ENCODE results near the gene CCDC27. TPM values are rescaled to one million over a fixed set of nuclear protein-coding genes. Genes with fewer than 3 reads are reported as not detected.

The CCDC27 gene
- total and polyA plus RNA-seq, 4 donors, result not detected

DNA sequence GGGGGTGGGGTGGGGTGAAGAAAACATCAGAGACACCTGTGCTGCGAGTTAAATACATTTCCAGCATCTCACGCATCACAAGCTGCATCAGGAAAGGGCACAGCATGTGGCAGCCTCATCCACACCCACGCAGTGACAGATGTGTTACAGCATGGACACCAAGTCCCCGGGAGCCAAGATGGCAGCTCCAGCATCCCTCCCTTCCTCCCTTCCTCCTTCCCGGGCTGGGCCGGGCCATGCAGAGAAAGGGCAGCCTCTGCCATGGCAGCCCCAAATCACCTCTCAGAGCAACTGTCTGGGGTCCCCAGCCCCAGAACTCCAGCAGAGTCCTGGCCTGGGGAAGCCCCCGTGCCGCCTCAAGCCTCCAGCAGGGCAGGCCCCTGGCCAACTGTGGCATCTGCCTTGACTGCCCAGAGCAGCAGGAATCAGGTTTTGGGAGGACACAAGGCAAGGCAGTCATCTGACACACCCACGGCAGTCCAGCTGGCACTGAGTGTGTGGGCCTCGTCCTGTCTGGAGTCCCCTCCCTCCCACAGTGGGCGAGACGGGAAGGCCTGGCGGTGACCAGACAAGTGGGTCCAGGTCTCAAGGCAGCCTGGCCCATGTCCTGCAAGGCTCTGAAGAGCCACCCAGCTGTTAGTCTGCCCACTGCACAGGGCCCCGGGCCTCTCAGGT lies 26.5 kb downstream of the CCDC27 start (continued):
- no peak for TF ChIP-seq RAD21 (IDR thresholded peaks at IDR 0.05)
- TF ChIP-seq, protein P1, sequence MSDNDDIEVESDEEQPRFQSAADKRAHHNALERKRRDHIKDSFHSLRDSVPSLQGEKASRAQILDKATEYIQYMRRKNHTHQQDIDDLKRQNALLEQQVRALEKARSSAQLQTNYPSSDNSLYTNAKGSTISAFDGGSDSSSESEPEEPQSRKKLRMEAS (IDR thresholded peaks at IDR 0.05), result no peak
- no peak for TF ChIP-seq RXRA (IDR thresholded peaks at IDR 0.05)

DNA sequence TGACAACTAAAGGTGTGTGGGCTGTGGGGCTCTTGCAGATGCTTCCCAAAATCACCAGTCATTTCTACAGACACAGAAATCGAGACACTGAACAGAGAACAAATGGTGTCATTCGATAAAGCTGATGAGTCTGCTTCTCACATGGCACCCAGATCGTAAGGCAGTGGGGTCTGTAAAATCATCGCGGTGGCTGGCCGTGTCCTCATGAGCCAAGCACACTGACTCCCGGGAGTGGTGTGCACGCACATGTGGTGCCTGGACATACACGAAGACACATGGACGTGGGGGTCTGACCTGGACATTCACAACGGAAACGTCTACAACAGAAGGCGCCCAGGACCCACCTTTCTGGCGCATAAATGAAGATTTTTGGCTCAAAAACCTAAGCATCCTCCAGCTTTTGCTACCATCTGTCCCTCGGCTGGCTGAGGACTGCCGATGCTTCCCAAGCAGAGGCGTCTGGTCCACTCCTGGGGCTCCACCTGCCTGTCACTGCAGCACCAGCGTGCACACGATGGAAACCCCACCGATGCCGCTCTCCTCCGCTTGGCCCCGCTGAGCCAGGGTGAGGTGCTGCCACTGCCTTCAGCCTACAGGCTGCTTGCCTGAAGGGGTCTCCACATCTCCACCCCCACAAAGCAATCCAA lies 27.1 kb downstream of the CCDC27 start:
- Histone ChIP-seq H3K9me3 (ENCODE audit: control insufficient read depth in 4 of 4, low read length in 3 of 4) (no peaks in the 10 kb centered on the region), H3K4me1 (ENCODE audit: control insufficient read depth in 4 of 4, insufficient read depth in 4 of 4, low read length in 3 of 4) (peaks cover 13 to 23% (median 18%) of the 10 kb centered on the region in 4 donors), H3K9ac (ENCODE audit: low read depth in 1 of 2, low read length in 2 of 2) (no peak overlapping the region), H3K36me3 (ENCODE audit: control insufficient read depth in 4 of 4, insufficient read depth in 3 of 4, low read depth in 1 of 4, low read length in 3 of 4) (peaks cover 16 to 47% (median 36%) of the 10 kb centered on the region in 4 donors), H3K27ac (ENCODE audit: low read depth in 1 of 2, low read length in 2 of 2) (no peak overlapping the region), H3K27me3 (ENCODE audit: control insufficient read depth in 4 of 4, insufficient read depth in 4 of 4, low read length in 3 of 4) (no peaks in the 10 kb centered on the region), H3K4me3 (ENCODE audit: low read depth in 1 of 3, low read length in 3 of 3) (no peak overlapping the region)
- 93% methylated on average over 23 of the region's 23 CpGs for WGBS
- peak; percentile 33 for DNase-seq (ENCODE audit: low spot score)
- TF ChIP-seq YY1 (IDR thresholded peaks at IDR 0.05) (no peak), RXRA (IDR thresholded peaks at IDR 0.05) (no peak), GABPA (IDR thresholded peaks at IDR 0.05 in 1 of 2, conservative IDR thresholded peaks at IDR 0.05 in 1 of 2) (no peak), NR2F2 (IDR thresholded peaks at IDR 0.05) (no peak), RAD21 (IDR thresholded peaks at IDR 0.05) (no peak)
- TF ChIP-seq, protein P2, sequence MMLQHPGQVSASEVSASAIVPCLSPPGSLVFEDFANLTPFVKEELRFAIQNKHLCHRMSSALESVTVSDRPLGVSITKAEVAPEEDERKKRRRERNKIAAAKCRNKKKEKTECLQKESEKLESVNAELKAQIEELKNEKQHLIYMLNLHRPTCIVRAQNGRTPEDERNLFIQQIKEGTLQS (IDR thresholded peaks at IDR 0.05), result no peak

DNA sequence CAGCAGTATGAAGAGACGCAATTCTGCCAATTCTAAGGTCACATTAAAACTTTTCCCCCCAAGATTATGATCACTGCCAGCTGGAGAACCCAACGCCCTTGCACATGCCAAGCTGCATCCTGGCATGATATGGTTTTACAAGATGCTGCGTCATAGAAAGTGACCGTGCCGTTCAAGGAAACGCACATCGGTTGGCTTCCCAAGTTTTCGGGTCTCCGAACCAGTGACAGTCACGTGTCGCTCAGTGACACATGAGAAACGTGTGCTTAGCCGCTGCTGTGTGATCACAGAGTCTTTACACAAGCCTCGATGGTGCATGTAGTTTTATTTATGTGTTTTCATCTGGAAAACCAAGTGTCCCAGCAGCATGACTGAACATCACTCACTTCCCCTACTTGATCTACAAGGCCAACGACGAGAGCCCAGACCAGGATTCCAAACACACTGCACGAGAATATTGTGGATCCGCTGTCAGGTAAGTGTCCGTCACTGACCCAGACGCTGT lies 27.7 kb downstream of the CCDC27 start:
- no peaks in the 10 kb centered on the region for H3K27me3 ChIP-seq (ENCODE audit: control insufficient read depth in 4 of 4, insufficient read depth in 4 of 4, low read length in 3 of 4)
- no peak for DNase-seq (ENCODE audit: low spot score)
- peaks cover 11 to 19% (median 15%) of the 10 kb centered on the region in 4 donors for H3K4me1 ChIP-seq (ENCODE audit: control insufficient read depth in 4 of 4, insufficient read depth in 4 of 4, low read length in 3 of 4)
- no peak overlapping the region for H3K27ac ChIP-seq (ENCODE audit: low read depth in 1 of 2, low read length in 2 of 2)
- TF ChIP-seq HNF4G (IDR thresholded peaks at IDR 0.05), result no peak
- TF ChIP-seq HNF4A (conservative IDR thresholded peaks at IDR 0.05), result no peak
- TF ChIP-seq, protein P3, sequence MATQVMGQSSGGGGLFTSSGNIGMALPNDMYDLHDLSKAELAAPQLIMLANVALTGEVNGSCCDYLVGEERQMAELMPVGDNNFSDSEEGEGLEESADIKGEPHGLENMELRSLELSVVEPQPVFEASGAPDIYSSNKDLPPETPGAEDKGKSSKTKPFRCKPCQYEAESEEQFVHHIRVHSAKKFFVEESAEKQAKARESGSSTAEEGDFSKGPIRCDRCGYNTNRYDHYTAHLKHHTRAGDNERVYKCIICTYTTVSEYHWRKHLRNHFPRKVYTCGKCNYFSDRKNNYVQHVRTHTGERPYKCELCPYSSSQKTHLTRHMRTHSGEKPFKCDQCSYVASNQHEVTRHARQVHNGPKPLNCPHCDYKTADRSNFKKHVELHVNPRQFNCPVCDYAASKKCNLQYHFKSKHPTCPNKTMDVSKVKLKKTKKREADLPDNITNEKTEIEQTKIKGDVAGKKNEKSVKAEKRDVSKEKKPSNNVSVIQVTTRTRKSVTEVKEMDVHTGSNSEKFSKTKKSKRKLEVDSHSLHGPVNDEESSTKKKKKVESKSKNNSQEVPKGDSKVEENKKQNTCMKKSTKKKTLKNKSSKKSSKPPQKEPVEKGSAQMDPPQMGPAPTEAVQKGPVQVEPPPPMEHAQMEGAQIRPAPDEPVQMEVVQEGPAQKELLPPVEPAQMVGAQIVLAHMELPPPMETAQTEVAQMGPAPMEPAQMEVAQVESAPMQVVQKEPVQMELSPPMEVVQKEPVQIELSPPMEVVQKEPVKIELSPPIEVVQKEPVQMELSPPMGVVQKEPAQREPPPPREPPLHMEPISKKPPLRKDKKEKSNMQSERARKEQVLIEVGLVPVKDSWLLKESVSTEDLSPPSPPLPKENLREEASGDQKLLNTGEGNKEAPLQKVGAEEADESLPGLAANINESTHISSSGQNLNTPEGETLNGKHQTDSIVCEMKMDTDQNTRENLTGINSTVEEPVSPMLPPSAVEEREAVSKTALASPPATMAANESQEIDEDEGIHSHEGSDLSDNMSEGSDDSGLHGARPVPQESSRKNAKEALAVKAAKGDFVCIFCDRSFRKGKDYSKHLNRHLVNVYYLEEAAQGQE (IDR thresholded peaks at IDR 0.05), result no peak
- TF ChIP-seq, protein P4, sequence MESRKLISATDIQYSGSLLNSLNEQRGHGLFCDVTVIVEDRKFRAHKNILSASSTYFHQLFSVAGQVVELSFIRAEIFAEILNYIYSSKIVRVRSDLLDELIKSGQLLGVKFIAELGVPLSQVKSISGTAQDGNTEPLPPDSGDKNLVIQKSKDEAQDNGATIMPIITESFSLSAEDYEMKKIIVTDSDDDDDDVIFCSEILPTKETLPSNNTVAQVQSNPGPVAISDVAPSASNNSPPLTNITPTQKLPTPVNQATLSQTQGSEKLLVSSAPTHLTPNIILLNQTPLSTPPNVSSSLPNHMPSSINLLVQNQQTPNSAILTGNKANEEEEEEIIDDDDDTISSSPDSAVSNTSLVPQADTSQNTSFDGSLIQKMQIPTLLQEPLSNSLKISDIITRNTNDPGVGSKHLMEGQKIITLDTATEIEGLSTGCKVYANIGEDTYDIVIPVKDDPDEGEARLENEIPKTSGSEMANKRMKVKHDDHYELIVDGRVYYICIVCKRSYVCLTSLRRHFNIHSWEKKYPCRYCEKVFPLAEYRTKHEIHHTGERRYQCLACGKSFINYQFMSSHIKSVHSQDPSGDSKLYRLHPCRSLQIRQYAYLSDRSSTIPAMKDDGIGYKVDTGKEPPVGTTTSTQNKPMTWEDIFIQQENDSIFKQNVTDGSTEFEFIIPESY (IDR thresholded peaks at IDR 0.05), result no peak
- no peak for TF ChIP-seq FOXA2 (IDR thresholded peaks at IDR 0.05)
- TF ChIP-seq, protein P5, sequence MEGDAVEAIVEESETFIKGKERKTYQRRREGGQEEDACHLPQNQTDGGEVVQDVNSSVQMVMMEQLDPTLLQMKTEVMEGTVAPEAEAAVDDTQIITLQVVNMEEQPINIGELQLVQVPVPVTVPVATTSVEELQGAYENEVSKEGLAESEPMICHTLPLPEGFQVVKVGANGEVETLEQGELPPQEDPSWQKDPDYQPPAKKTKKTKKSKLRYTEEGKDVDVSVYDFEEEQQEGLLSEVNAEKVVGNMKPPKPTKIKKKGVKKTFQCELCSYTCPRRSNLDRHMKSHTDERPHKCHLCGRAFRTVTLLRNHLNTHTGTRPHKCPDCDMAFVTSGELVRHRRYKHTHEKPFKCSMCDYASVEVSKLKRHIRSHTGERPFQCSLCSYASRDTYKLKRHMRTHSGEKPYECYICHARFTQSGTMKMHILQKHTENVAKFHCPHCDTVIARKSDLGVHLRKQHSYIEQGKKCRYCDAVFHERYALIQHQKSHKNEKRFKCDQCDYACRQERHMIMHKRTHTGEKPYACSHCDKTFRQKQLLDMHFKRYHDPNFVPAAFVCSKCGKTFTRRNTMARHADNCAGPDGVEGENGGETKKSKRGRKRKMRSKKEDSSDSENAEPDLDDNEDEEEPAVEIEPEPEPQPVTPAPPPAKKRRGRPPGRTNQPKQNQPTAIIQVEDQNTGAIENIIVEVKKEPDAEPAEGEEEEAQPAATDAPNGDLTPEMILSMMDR (IDR thresholded peaks at IDR 0.05; ENCODE audit: low read depth, low read length, missing input control), result no peak
- TF ChIP-seq GABPA (IDR thresholded peaks at IDR 0.05 in 1 of 2, conservative IDR thresholded peaks at IDR 0.05 in 1 of 2), result no peak
- no peak for TF ChIP-seq JUND (IDR thresholded peaks at IDR 0.05)
- TF ChIP-seq, protein P2 (IDR thresholded peaks at IDR 0.05), result no peak
- no peak for TF ChIP-seq TAF1 (conservative IDR thresholded peaks at IDR 0.05)
- no peak overlapping the region for H3K9ac ChIP-seq (ENCODE audit: low read depth in 1 of 2, low read length in 2 of 2)
- H3K9me3 ChIP-seq (ENCODE audit: control insufficient read depth in 4 of 4, low read length in 3 of 4), result no peaks in the 10 kb centered on the region
- H3K4me3 ChIP-seq (ENCODE audit: low read depth in 1 of 3, low read length in 3 of 3), result no peak overlapping the region
- 95% methylated on average over 20 of the region's 20 CpGs for WGBS
- H3K36me3 ChIP-seq (ENCODE audit: control insufficient read depth in 4 of 4, insufficient read depth in 3 of 4, low read depth in 1 of 4, low read length in 3 of 4), result peaks cover 18 to 50% (median 37%) of the 10 kb centered on the region in 4 donors

Measured in liver (tissue), 9 donors.